HepG2 (cell line): ENCODE measurements around the gene POLE4. TPM values are rescaled to one million over a fixed set of nuclear protein-coding genes. Genes with fewer than 3 reads are reported as not detected.

ENCODE experiments used
- FOXK1 ChIP-seq: sonication (generic); formaldehyde crosslinking; IDR thresholded peaks from 2 replicates; pipeline ENCODE4 v1.4.0; 2020; ENCODE audit warnings: low read depth, missing genetic modification reagents, borderline replicate concordance
- HHEX ChIP-seq: IDR thresholded peaks from 2 replicates; pipeline ENCODE4 v1.6.1; 2016; ENCODE audit warnings: control low read depth
- HOXD1 ChIP-seq: sonication (generic); formaldehyde crosslinking; IDR thresholded peaks from 2 replicates; pipeline ENCODE4 v1.5.0; 2020; ENCODE audit warnings: missing genetic modification reagents
- KAT8 ChIP-seq: IDR thresholded peaks from 2 replicates; pipeline ENCODE4 v1.6.1; 2016; ENCODE audit warnings: missing genetic modification reagents, missing compliant biosample characterization
- MIXL1 ChIP-seq: IDR thresholded peaks from 2 replicates; pipeline ENCODE4 v1.6.1; 2016
- RORA ChIP-seq: sonication (generic); formaldehyde crosslinking; IDR thresholded peaks from 2 replicates; pipeline ENCODE4 v1.5.0; 2020; ENCODE audit warnings: mild to moderate bottlenecking, missing genetic modification reagents, moderate library complexity
- SMAD9 ChIP-seq: sonication (generic); formaldehyde crosslinking; IDR thresholded peaks from 2 replicates; pipeline ENCODE4 v1.5.1; 2020; ENCODE audit warnings: mild to moderate bottlenecking, missing genetic modification reagents
- STAT5B ChIP-seq: sonication (generic); formaldehyde crosslinking; IDR thresholded peaks from 2 replicates; pipeline ENCODE4 v1.4.0; 2020; ENCODE audit warnings: missing genetic modification reagents
- TBL1XR1 ChIP-seq: fragments of 150-350 bp; IDR thresholded peaks from 2 replicates; pipeline ENCODE4 v1.6.1; 2014; ENCODE audit warnings: borderline replicate concordance, low read length; ENCODE audit not compliant: partially characterized antibody
- TGIF2 ChIP-seq: IDR thresholded peaks from 2 replicates; pipeline ENCODE4 v1.6.1; 2016; ENCODE audit warnings: control low read depth, missing compliant biosample characterization
- TRAFD1 ChIP-seq: sonication (generic); formaldehyde crosslinking; IDR thresholded peaks from 2 replicates; pipeline ENCODE4 v1.5.1; 2020; ENCODE audit warnings: missing genetic modification reagents, mild to moderate bottlenecking, borderline replicate concordance
- ZFP37 ChIP-seq: sonication (generic); formaldehyde crosslinking; IDR thresholded peaks from 2 replicates; pipeline ENCODE4 v1.4.0; 2020; ENCODE audit warnings: missing genetic modification reagents, borderline replicate concordance
- ZKSCAN8 ChIP-seq: IDR thresholded peaks from 2 replicates; pipeline ENCODE4 v1.6.1; 2016; ENCODE audit warnings: borderline replicate concordance, missing genetic modification reagents, missing compliant biosample characterization
- ZNF225 ChIP-seq: sonication (generic); formaldehyde crosslinking; IDR thresholded peaks from 2 replicates; pipeline ENCODE4 v1.4.0; 2020; ENCODE audit warnings: mild to moderate bottlenecking, missing genetic modification reagents
- ZNF572 ChIP-seq: sonication (generic); formaldehyde crosslinking; IDR thresholded peaks from 2 replicates; pipeline ENCODE4 v1.5.1; 2020; ENCODE audit warnings: mild to moderate bottlenecking, missing genetic modification reagents
- ZNF674 ChIP-seq: sonication (generic); formaldehyde crosslinking; IDR thresholded peaks from 2 replicates; pipeline ENCODE4 v1.5.0; 2020; ENCODE audit warnings: low read depth, mild to moderate bottlenecking, missing genetic modification reagents
- ZSCAN25 ChIP-seq: sonication (generic); formaldehyde crosslinking; IDR thresholded peaks from 2 replicates; pipeline ENCODE4 v1.8.0; 2022; ENCODE audit warnings: mild to moderate bottlenecking, missing genetic modification reagents
- ZSCAN29 ChIP-seq: sonication (generic); formaldehyde crosslinking; conservative IDR thresholded peaks from 2 replicates; pipeline ENCODE4 v1.4.0; 2020; ENCODE audit warnings: mild to moderate bottlenecking, missing genetic modification reagents
- polyA plus RNA-seq, 8 experiments: library from polyadenylated mRNA; depleted of rRNA in 3 of 8; stranded (reverse) in 7 of 8; unstranded in 1 of 8; fragments of >200 nt; fragmentation: Illumina TruSeq in 4 of 8; extraction: Trizol in 4 of 8; gene quantifications; 2 replicates each; pipeline versions ENCODE4 v1.2.1 to v1.2.3, GENCODE V29; 2011 to 2016; ENCODE audit warnings: low read depth in 4 of 8, missing spikeins in 1 of 8, mixed read lengths in 1 of 8; ENCODE audit not compliant: insufficient read depth in 1 of 8
- total RNA-seq, 5 experiments: library from RNA; depleted of rRNA; stranded (reverse); fragments of >200 nt; fragmentation: Illumina TruSeq; extraction: Trizol; gene quantifications; 2 replicates each; pipeline ENCODE4 v1.2.3, GENCODE V29; 2016; ENCODE audit warnings: low read depth in 1 of 5
- TF ChIP-seq, protein P1 (sequence below): sonication (generic); formaldehyde crosslinking; IDR thresholded peaks from 2 replicates; pipeline ENCODE4 v1.5.1; 2020; ENCODE audit warnings: missing genetic modification reagents, mild to moderate bottlenecking, borderline replicate concordance
- TF ChIP-seq, protein P2 (sequence below): sonication (generic); formaldehyde crosslinking; IDR thresholded peaks from 2 replicates; pipeline ENCODE4 v1.4.0; 2020; ENCODE audit warnings: mild to moderate bottlenecking, missing genetic modification reagents
- TF ChIP-seq, protein P3 (sequence below): IDR thresholded peaks from 2 replicates; pipeline ENCODE4 v1.6.1; 2016
- TF ChIP-seq, protein P4 (sequence below): sonication (generic); formaldehyde crosslinking; IDR thresholded peaks from 2 replicates; pipeline ENCODE4 v1.5.1; 2020; ENCODE audit warnings: mild to moderate bottlenecking, missing genetic modification reagents

POLE4 gene
- total and polyA plus RNA-seq, 2 of the 13 experiments (the other 11 are each of a cell fraction or from before 2014, with no cell fraction given), result 106 to 116 TPM

- peak; percentile 83; the same call in 1 of the 2 replicates for TF ChIP-seq ZFP37 (CRISPR knock-in tag)
- TF ChIP-seq TBL1XR1, result peak; percentile 12
- TF ChIP-seq HHEX (CRISPR knock-in tag), result no peak
- peak; percentile 42; the same call in 1 of the 2 replicates for TF ChIP-seq FOXK1 (CRISPR knock-in tag)
- peak; percentile 62 for TF ChIP-seq MIXL1
- 0 out of 2 replicates have a peak, but pooled peaks have one; percentile 61 for TF ChIP-seq KAT8 (CRISPR knock-in tag)
- TF ChIP-seq HOXD1 (CRISPR knock-in tag), result peak; percentile 61; the same call in 1 of the 2 replicates
- TF ChIP-seq, protein P1, sequence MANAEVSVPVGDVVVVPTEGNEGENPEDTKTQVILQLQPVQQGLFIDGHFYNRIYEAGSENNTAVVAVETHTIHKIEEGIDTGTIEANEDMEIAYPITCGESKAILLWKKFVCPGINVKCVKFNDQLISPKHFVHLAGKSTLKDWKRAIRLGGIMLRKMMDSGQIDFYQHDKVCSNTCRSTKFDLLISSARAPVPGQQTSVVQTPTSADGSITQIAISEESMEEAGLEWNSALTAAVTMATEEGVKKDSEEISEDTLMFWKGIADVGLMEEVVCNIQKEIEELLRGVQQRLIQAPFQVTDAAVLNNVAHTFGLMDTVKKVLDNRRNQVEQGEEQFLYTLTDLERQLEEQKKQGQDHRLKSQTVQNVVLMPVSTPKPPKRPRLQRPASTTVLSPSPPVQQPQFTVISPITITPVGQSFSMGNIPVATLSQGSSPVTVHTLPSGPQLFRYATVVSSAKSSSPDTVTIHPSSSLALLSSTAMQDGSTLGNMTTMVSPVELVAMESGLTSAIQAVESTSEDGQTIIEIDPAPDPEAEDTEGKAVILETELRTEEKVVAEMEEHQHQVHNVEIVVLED (CRISPR knock-in tag), result peak; percentile 86
- TF ChIP-seq, protein P2, sequence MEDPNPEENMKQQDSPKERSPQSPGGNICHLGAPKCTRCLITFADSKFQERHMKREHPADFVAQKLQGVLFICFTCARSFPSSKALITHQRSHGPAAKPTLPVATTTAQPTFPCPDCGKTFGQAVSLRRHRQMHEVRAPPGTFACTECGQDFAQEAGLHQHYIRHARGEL (CRISPR knock-in tag), result peak; percentile 83
- peak; percentile 95 for TF ChIP-seq ZNF225 (CRISPR knock-in tag)
- peak; percentile 85 for TF ChIP-seq ZSCAN25
- peak; percentile 96 for TF ChIP-seq ZNF674 (CRISPR knock-in tag)
- TF ChIP-seq ZNF572 (CRISPR knock-in tag), result peak; percentile 88
- peak; percentile 93 for TF ChIP-seq ZSCAN29 (CRISPR knock-in tag)
- no peak for TF ChIP-seq TRAFD1 (CRISPR knock-in tag)
- peak; percentile 97 for TF ChIP-seq SMAD9 (CRISPR knock-in tag)
- peak; percentile 52; the same call in 1 of the 2 replicates for TF ChIP-seq STAT5B
- TF ChIP-seq, protein P3, sequence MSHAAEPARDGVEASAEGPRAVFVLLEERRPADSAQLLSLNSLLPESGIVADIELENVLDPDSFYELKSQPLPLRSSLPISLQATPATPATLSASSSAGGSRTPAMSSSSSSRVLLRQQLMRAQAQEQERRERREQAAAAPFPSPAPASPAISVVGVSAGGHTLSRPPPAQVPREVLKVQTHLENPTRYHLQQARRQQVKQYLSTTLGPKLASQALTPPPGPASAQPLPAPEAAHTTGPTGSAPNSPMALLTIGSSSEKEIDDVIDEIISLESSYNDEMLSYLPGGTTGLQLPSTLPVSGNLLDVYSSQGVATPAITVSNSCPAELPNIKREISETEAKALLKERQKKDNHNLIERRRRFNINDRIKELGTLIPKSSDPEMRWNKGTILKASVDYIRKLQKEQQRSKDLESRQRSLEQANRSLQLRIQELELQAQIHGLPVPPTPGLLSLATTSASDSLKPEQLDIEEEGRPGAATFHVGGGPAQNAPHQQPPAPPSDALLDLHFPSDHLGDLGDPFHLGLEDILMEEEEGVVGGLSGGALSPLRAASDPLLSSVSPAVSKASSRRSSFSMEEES (CRISPR knock-in tag), result peak; percentile 73
- no peak for TF ChIP-seq RORA (CRISPR knock-in tag)
- TF ChIP-seq, protein P4, sequence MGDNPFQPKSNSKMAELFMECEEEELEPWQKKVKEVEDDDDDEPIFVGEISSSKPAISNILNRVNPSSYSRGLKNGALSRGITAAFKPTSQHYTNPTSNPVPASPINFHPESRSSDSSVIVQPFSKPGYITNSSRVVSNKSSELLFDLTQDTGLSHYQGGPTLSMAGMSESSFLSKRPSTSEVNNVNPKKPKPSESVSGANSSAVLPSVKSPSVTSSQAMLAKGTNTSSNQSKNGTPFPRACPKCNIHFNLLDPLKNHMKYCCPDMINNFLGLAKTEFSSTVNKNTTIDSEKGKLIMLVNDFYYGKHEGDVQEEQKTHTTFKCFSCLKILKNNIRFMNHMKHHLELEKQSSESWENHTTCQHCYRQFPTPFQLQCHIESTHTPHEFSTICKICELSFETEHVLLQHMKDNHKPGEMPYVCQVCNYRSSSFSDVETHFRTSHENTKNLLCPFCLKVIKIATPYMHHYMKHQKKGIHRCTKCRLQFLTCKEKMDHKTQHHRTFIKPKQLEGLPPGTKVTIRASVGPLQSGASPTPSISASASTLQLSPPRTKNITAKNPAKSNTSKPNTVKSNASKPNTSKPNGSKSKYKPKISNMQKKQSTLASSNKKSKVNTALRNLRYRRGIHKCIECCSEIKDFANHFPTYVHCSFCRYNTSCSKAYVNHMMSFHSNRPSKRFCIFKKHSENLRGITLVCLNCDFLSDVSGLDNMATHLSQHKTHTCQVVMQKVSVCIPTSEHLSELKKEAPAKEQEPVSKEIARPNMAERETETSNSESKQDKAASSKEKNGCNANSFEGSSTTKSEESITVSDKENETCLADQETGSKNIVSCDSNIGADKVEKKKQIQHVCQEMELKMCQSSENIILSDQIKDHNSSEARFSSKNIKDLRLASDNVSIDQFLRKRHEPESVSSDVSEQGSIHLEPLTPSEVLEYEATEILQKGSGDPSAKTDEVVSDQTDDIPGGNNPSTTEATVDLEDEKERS (CRISPR knock-in tag), result peak; percentile 90
- TF ChIP-seq TGIF2 (CRISPR knock-in tag), result peak; percentile 89
- no peak; the same call in 1 of the 2 replicates for TF ChIP-seq ZKSCAN8 (CRISPR knock-in tag)
Measured at GRCh38 chr2:74958274-74959105, at the start of gene POLE4 (continued).
